Neural cell (in vitro differentiated cells): ENCODE results near the gene TTC13.

Experiments
- TAF1 ChIP-seq: IDR thresholded peaks from 2 replicates; pipeline ENCODE4 v1.6.1; 2012; ENCODE audit warnings: low read depth
- TF ChIP-seq, protein P1 (sequence below): fragments of 450-650 bp; IDR thresholded peaks from 2 replicates; pipeline ENCODE4 v1.5.1; 2014; ENCODE audit warnings: antibody characterized with exemption, mild to moderate bottlenecking, moderate library complexity; ENCODE audit not compliant: poor library complexity, severe bottlenecking

DNA sequence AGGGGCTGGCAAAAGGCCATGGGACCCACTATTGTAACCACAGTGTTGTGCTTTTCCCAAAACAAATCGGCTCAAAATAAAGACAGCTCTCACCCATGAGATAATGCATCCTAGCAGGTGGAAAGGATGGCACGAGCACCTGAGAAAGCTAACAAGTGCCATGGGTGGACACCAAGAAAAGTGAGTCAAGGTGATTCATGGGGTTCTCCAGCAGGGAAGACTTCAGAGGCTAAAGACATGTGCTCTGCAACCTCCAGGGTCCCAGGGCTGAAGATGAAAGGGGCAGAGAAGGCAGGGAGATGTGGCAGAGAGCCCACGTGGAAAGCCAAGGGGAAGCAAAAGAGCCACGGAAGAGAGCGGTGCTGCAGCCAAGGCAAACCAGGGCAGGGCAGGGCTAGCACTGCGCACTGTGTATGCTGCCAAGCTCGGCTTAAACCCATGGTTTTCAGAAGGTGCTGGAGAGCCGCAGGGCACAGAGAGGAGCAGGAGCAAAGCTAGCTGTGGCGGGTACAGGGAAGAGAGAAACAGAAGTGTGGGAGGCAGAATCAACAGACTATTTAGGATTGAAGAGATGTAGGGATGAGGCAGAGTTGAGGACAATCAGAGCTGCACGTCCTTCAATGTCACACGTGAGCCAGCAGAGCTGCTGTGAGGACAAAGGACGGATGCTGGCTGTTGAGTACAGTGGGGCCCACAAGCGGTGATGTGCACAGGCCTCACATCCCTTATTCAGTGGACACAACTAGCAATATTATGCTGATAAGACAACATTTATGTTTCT lies 68.5 kb downstream of the TTC13 start:
- TF ChIP-seq, protein P1, sequence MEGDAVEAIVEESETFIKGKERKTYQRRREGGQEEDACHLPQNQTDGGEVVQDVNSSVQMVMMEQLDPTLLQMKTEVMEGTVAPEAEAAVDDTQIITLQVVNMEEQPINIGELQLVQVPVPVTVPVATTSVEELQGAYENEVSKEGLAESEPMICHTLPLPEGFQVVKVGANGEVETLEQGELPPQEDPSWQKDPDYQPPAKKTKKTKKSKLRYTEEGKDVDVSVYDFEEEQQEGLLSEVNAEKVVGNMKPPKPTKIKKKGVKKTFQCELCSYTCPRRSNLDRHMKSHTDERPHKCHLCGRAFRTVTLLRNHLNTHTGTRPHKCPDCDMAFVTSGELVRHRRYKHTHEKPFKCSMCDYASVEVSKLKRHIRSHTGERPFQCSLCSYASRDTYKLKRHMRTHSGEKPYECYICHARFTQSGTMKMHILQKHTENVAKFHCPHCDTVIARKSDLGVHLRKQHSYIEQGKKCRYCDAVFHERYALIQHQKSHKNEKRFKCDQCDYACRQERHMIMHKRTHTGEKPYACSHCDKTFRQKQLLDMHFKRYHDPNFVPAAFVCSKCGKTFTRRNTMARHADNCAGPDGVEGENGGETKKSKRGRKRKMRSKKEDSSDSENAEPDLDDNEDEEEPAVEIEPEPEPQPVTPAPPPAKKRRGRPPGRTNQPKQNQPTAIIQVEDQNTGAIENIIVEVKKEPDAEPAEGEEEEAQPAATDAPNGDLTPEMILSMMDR, result no peak
- TF ChIP-seq TAF1, result no peak
